ENCODE data around the gene CUTC. TPM values are rescaled to one million over a fixed set of nuclear protein-coding genes. Genes with fewer than 3 reads are reported as not detected.

CUTC gene
- total RNA-seq, 1 experiment from 2014 or later = 15.0 TPM

DNA sequence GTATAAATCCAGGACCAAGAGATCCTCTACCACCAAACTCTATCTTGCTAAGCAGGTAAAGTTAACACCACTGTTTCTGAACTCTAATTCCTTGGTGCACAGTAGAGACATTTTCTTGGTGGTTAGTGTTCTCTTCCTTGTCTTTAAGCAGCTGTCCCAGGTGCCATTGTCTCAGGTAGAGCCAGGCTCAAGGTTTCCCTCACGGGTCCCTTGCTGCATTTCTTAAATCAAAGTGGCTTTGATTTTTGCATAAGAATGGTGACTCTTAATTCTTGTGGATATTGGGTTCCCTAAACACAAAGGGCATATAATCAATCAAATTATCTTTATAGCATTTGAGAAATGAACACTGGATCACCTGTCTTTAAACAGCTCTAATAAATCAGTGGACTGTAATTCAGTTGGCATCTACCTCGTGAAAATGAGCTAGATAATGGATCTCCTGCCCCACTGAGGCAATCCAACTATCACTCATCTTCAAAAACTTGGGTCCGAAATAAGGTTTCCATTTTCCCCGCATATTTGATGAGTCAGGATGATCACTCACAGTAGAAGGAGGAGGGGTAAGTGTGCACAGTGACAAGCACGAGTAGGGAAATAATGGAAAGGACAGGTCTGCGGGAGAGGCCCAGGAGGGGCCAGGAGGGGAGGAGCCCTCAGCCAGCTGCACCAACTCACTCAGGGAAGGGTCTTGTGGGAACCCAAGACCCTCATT lies 52.9 kb downstream of the CUTC start:
- TF ChIP-seq, protein P1, sequence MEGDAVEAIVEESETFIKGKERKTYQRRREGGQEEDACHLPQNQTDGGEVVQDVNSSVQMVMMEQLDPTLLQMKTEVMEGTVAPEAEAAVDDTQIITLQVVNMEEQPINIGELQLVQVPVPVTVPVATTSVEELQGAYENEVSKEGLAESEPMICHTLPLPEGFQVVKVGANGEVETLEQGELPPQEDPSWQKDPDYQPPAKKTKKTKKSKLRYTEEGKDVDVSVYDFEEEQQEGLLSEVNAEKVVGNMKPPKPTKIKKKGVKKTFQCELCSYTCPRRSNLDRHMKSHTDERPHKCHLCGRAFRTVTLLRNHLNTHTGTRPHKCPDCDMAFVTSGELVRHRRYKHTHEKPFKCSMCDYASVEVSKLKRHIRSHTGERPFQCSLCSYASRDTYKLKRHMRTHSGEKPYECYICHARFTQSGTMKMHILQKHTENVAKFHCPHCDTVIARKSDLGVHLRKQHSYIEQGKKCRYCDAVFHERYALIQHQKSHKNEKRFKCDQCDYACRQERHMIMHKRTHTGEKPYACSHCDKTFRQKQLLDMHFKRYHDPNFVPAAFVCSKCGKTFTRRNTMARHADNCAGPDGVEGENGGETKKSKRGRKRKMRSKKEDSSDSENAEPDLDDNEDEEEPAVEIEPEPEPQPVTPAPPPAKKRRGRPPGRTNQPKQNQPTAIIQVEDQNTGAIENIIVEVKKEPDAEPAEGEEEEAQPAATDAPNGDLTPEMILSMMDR (IDR thresholded peaks at IDR 0.05; ENCODE audit: unreplicated experiment) = no peak
- peak; percentile 63 for DNase-seq (ENCODE audit: unreplicated experiment)
- POLR2A ChIA-PET = interaction anchor here (1.0 to 2.7 kb wide), 4 partner anchors 16 to 53 kb away, joined by 3 to 22 read pairs (median 6); partner anchors contain the start of genes COX15 and CUTC
- CTCF ChIA-PET = interaction anchor here (0.7 to 1.6 kb wide), 2 partner anchors 61 to 395 kb away, joined by 3 to 7 read pairs; no protein-coding TSS in a partner anchor
- no peaks in the 10 kb centered on the region for H3K9me3 Mint-ChIP-seq (ENCODE audit: unreplicated experiment)
- H3K36me3 Mint-ChIP-seq (ENCODE audit: insufficient read depth, unreplicated experiment) = peaks cover 20% of the 10 kb centered on the region
- peak overlapping the region; percentile 76 for H3K27ac Mint-ChIP-seq (ENCODE audit: low read depth, unreplicated experiment)
- peak overlapping the region; percentile 62 for H3K4me3 Mint-ChIP-seq (ENCODE audit: unreplicated experiment)
- peaks cover 44% of the 10 kb centered on the region for H3K4me1 Mint-ChIP-seq (ENCODE audit: insufficient read depth, unreplicated experiment)
- no TSS peak for BruUV-seq (replicated peaks)
- H3K27me3 Mint-ChIP-seq (ENCODE audit: insufficient read depth, unreplicated experiment) = no peaks in the 10 kb centered on the region
- intact Hi-C loops (cut with micrococcal nuclease) = no loop called here

- no peak overlapping the region for H3K27ac Mint-ChIP-seq (ENCODE audit: low read depth, unreplicated experiment)
- H3K4me3 Mint-ChIP-seq (ENCODE audit: unreplicated experiment) = no peak overlapping the region
- no TSS peak for BruUV-seq (replicated peaks)
- TF ChIP-seq, protein P1 (IDR thresholded peaks at IDR 0.05; ENCODE audit: unreplicated experiment) = no peak
- peak; percentile 40 for DNase-seq (ENCODE audit: unreplicated experiment)
- peaks cover 20% of the 10 kb centered on the region for H3K36me3 Mint-ChIP-seq (ENCODE audit: insufficient read depth, unreplicated experiment)
- no peaks in the 10 kb centered on the region for H3K27me3 Mint-ChIP-seq (ENCODE audit: insufficient read depth, unreplicated experiment)
- POLR2A ChIA-PET = interaction anchor here (0.6 to 2.7 kb wide), 4 partner anchors 10 to 54 kb away, joined by 3 to 22 read pairs (median 6); partner anchors contain the start of genes COX15 and CUTC
- intact Hi-C loops (cut with micrococcal nuclease) = no loop called here
- CTCF ChIA-PET = interaction anchor here (0.6 to 1.6 kb wide), 5 partner anchors 53 to 296 kb away, joined by 3 to 7 read pairs (median 6); no protein-coding TSS in a partner anchor
- no peaks in the 10 kb centered on the region for H3K9me3 Mint-ChIP-seq (ENCODE audit: unreplicated experiment)
- H3K4me1 Mint-ChIP-seq (ENCODE audit: insufficient read depth, unreplicated experiment) = peaks cover 44% of the 10 kb centered on the region
These were observed 53.6 kb downstream of the CUTC start for GRCh38 chr10:99785646-99786045.

GRCh38 chr10:99787311-99787710 lies 55.3 kb downstream of the CUTC start:
- no TSS peak for BruUV-seq (replicated peaks)
- intact Hi-C loops (cut with micrococcal nuclease) = no loop called here
- no peak for DNase-seq (ENCODE audit: unreplicated experiment)
- ChIA-PET CTCF (interaction anchor here (0.7 to 1.6 kb wide), 2 partner anchors 56 to 75 kb away, joined by 3 to 4 read pairs; no protein-coding TSS in a partner anchor), POLR2A (interaction anchor here (2.0 to 2.1 kb wide), 2 partner anchors 12 to 55 kb away, joined by 6 to 33 read pairs; partner anchors contain the start of genes COX15 and CUTC)
- Mint-ChIP-seq H3K4me3 (ENCODE audit: unreplicated experiment) (no peak overlapping the region), H3K9me3 (ENCODE audit: unreplicated experiment) (no peaks in the 10 kb centered on the region), H3K27ac (ENCODE audit: low read depth, unreplicated experiment) (no peak overlapping the region), H3K36me3 (ENCODE audit: insufficient read depth, unreplicated experiment) (peaks cover 20% of the 10 kb centered on the region), H3K4me1 (ENCODE audit: insufficient read depth, unreplicated experiment) (peaks cover 42% of the 10 kb centered on the region), H3K27me3 (ENCODE audit: insufficient read depth, unreplicated experiment) (no peaks in the 10 kb centered on the region)
- TF ChIP-seq, protein P1 (IDR thresholded peaks at IDR 0.05; ENCODE audit: unreplicated experiment) = no peak

GRCh38 chr10:99787782-99788445 lies 55.9 kb downstream of the CUTC start:
- POLR2A ChIA-PET = interaction anchor here (0.6 to 2.2 kb wide), 8 partner anchors 10 to 131 kb away, joined by 3 to 33 read pairs (median 4); partner anchors contain the start of genes COX15 and CUTC
- H3K4me3 Mint-ChIP-seq (ENCODE audit: unreplicated experiment) = no peak overlapping the region
- intact Hi-C loops (cut with micrococcal nuclease) = no loop called here

More at GRCh38 chr10:99787782-99788445, 55.9 kb downstream of the CUTC start:
- BruUV-seq (replicated peaks) = no TSS peak
- TF ChIP-seq, protein P1 (IDR thresholded peaks at IDR 0.05; ENCODE audit: unreplicated experiment) = no peak
- Mint-ChIP-seq H3K36me3 (ENCODE audit: insufficient read depth, unreplicated experiment) (peaks cover 20% of the 10 kb centered on the region), H3K27ac (ENCODE audit: low read depth, unreplicated experiment) (no peak overlapping the region), H3K4me1 (ENCODE audit: insufficient read depth, unreplicated experiment) (peaks cover 36% of the 10 kb centered on the region), H3K27me3 (ENCODE audit: insufficient read depth, unreplicated experiment) (no peaks in the 10 kb centered on the region), H3K9me3 (ENCODE audit: unreplicated experiment) (no peaks in the 10 kb centered on the region)
- DNase-seq (ENCODE audit: unreplicated experiment) = no peak
- CTCF ChIA-PET = interaction anchor here (0.7 to 1.8 kb wide), 5 partner anchors 16 to 74 kb away, joined by 3 to 11 read pairs (median 4); partner anchors contain the start of genes COX15 and CUTC

Data from MCF 10A (cell line).